Esophagus muscularis mucosa (tissue), 4 donors: ENCODE measurements around the gene RTCA. TPM values are rescaled to one million over a fixed set of nuclear protein-coding genes. Genes with fewer than 3 reads are reported as not detected.

Source experiments
- DNase-seq: peaks from one replicate; pipeline ENCODE4 v3.0.0-alpha.2; 2017; ENCODE audit errors: extremely low spot score
- H3K27ac ChIP-seq, 4 donors: fragments of 200-600 bp; sonication (generic); replicated peaks in 1 of 4; 1 replicate in 3 of 4; 2 replicates in 1 of 4; pipeline ENCODE4 v1.5.1; 2016 to 2019; ENCODE audit warnings: mild to moderate bottlenecking in 1 of 4
- H3K27me3 ChIP-seq, 4 donors: fragments of 200-600 bp; sonication (generic); one replicate each; pipeline versions ENCODE4 v1.5.1 to v1.6.0; 2016 to 2019
- H3K36me3 ChIP-seq, 4 donors: fragments of 200-600 bp; sonication (generic); one replicate each; pipeline ENCODE4 v1.5.1; 2016 to 2019
- H3K4me1 ChIP-seq, 4 donors: fragments of 200-600 bp; sonication (generic); one replicate each; pipeline ENCODE4 v1.5.1; 2016 to 2019
- H3K4me3 ChIP-seq, 4 donors: fragments of 200-600 bp; sonication (generic); 1 replicate in 2 of 4; 2 replicates in 2 of 4; pipeline ENCODE4 v1.5.1; 2016 to 2019; ENCODE audit warnings: mild to moderate bottlenecking in 4 of 4, moderate library complexity in 1 of 4
- H3K9me3 ChIP-seq, 4 donors: fragments of 200-600 bp; sonication (generic); 1 replicate in 3 of 4; 2 replicates in 1 of 4; pipeline ENCODE4 v1.5.1; 2016 to 2019
- CTCF ChIP-seq, 3 experiments: fragments of 200-600 bp in 2 of 3; fragments of 450-650 bp in 1 of 3; sonication (generic) in 2 of 3; IDR thresholded peaks; one replicate each; pipeline ENCODE4 v1.5.1; 2017 to 2019; ENCODE audit warnings: antibody characterized with exemption in 3 of 3, mild to moderate bottlenecking in 2 of 3, moderate library complexity in 1 of 3
- EP300 ChIP-seq: sonication (generic); formaldehyde crosslinking; IDR thresholded peaks from one replicate; pipeline ENCODE4 v1.6.1; 2017; ENCODE audit warnings: antibody characterized with exemption
- POLR2A ChIP-seq: fragments of 450-650 bp; IDR thresholded peaks from one replicate; pipeline ENCODE4 v1.6.1; 2017; ENCODE audit warnings: antibody characterized with exemption, moderate library complexity, mild to moderate bottlenecking, low read depth
- POLR2AphosphoS5 ChIP-seq, 2 donors: sonication (generic); formaldehyde crosslinking; IDR thresholded peaks; one replicate each; pipeline ENCODE4 v1.6.1; 2017; ENCODE audit warnings: antibody characterized with exemption in 2 of 2
- WGBS: methylation state at CpG from one replicate; pipeline ENCODE4 v1.1.5; 2018; 5-methylcytosine and 5-hydroxymethylcytosine counted together
- intact Hi-C: fragments of 100-400 bp; cut with DNase I; formaldehyde crosslinking; loops from one replicate; pipeline ENCODE4 v1.15.1; 2023
- total RNA-seq, 4 donors: library from RNA; depleted of rRNA; stranded (reverse); fragments of >200 nt; gene quantifications; one replicate each; pipeline versions ENCODE4 v1.1.0 to v1.2.1, GENCODE V29; 2016

The RTCA gene
- total RNA-seq, 4 donors from 2014 or later: 18.7 to 22.0 (median 21.4) TPM

GRCh38 chr1:100299521-100300222, 33.7 kb downstream of the RTCA start:
- Histone ChIP-seq H3K9me3 (no peaks in the 10 kb centered on the region), H3K27me3 (no peaks in the 10 kb centered on the region), H3K4me1 (no peaks in the 10 kb centered on the region), H3K27ac (no peak overlapping the region), H3K36me3 (peaks cover 0 to 8% (median 0%) of the 10 kb centered on the region in 4 donors), H3K4me3 (no peak overlapping the region)
- no peak for DNase-seq
- no peak for TF ChIP-seq EP300
- no peak for TF ChIP-seq POLR2AphosphoS5 (IDR thresholded peaks at IDR 0.05)
- no peak for TF ChIP-seq CTCF (IDR thresholded peaks at IDR 0.05)
- no peak for TF ChIP-seq POLR2A
- 89% methylated on average over 6 of the region's 6 CpGs for WGBS
- intact Hi-C loops: no loop called here

- H3K4me1 ChIP-seq: no peaks in the 10 kb centered on the region
- H3K4me3 ChIP-seq: no peak overlapping the region
- no peaks in the 10 kb centered on the region for H3K9me3 ChIP-seq
- no peaks in the 10 kb centered on the region for H3K36me3 ChIP-seq
- no peaks in the 10 kb centered on the region for H3K27me3 ChIP-seq
- 89% methylated on average over 5 of the region's 5 CpGs for WGBS
- intact Hi-C loops: no loop called here
- DNase-seq: no peak
- no peak for TF ChIP-seq CTCF (IDR thresholded peaks at IDR 0.05)
- no peak for TF ChIP-seq EP300
- no peak for TF ChIP-seq POLR2A
- TF ChIP-seq POLR2AphosphoS5 (IDR thresholded peaks at IDR 0.05): no peak
- H3K27ac ChIP-seq: no peak overlapping the region
Observed at GRCh38 chr1:100300691-100301090, 34.7 kb downstream of the RTCA start.

- no peak overlapping the region for H3K27ac ChIP-seq
- intact Hi-C loops: no loop called here
- no peak for DNase-seq
- no peaks in the 10 kb centered on the region for H3K9me3 ChIP-seq
- H3K27me3 ChIP-seq: no peaks in the 10 kb centered on the region
- no peak overlapping the region for H3K4me3 ChIP-seq
- H3K36me3 ChIP-seq: no peaks in the 10 kb centered on the region
- TF ChIP-seq POLR2AphosphoS5 (IDR thresholded peaks at IDR 0.05) (no peak), POLR2A (no peak), EP300 (no peak), CTCF (IDR thresholded peaks at IDR 0.05) (no peak)
- WGBS: 95% methylated on average over 2 of the region's 2 CpGs
- no peaks in the 10 kb centered on the region for H3K4me1 ChIP-seq
Observed at GRCh38 chr1:100302739-100303138, 36.7 kb downstream of the RTCA start.

GRCh38 chr1:100304227-100304626, 38.2 kb downstream of the RTCA start:
- no peaks in the 10 kb centered on the region for H3K36me3 ChIP-seq
- no peak overlapping the region for H3K4me3 ChIP-seq
- intact Hi-C loops: no loop called here
- no peaks in the 10 kb centered on the region for H3K4me1 ChIP-seq
- no peak for DNase-seq
- TF ChIP-seq CTCF (IDR thresholded peaks at IDR 0.05) (no peak), POLR2AphosphoS5 (IDR thresholded peaks at IDR 0.05) (no peak), POLR2A (no peak), EP300 (no peak)
- H3K27me3 ChIP-seq: no peaks in the 10 kb centered on the region
- 92% methylated on average over 2 of the region's 2 CpGs for WGBS
- H3K27ac ChIP-seq: no peak overlapping the region
- H3K9me3 ChIP-seq: no peaks in the 10 kb centered on the region

- Histone ChIP-seq H3K4me1 (no peaks in the 10 kb centered on the region), H3K9me3 (no peaks in the 10 kb centered on the region), H3K36me3 (no peaks in the 10 kb centered on the region), H3K27ac (no peak overlapping the region), H3K27me3 (no peaks in the 10 kb centered on the region), H3K4me3 (no peak overlapping the region)
- WGBS: 85% methylated on average over 3 of the region's 3 CpGs
- DNase-seq: no peak
- intact Hi-C loops: no loop called here
- TF ChIP-seq EP300 (no peak), POLR2AphosphoS5 (IDR thresholded peaks at IDR 0.05) (no peak)
Observed at GRCh38 chr1:100304921-100305320, 38.9 kb downstream of the RTCA start.
